Gastroesophageal sphincter (tissue), 3 donors: ENCODE results near the gene UBL4A.

Source experiments
- EP300 ChIP-seq: sonication (generic); formaldehyde crosslinking; IDR thresholded peaks from one replicate; pipeline ENCODE4 v1.6.1; 2017; ENCODE audit warnings: antibody characterized with exemption, mild to moderate bottlenecking
- POLR2A ChIP-seq, 2 donors: fragments of 450-650 bp; IDR thresholded peaks; one replicate each; pipeline ENCODE4 v1.6.1; 2017; ENCODE audit warnings: antibody characterized with exemption in 2 of 2, mild to moderate bottlenecking in 2 of 2, moderate library complexity in 1 of 2
- POLR2AphosphoS5 ChIP-seq: sonication (generic); formaldehyde crosslinking; IDR thresholded peaks from one replicate; pipeline ENCODE4 v1.6.1; 2017; ENCODE audit warnings: antibody characterized with exemption
- TF ChIP-seq, protein P1 (sequence below), 4 experiments: fragments of 200-600 bp in 2 of 4; fragments of 450-650 bp in 2 of 4; sonication (generic) in 1 of 4; IDR thresholded peaks; one replicate each; pipeline ENCODE4 v1.5.1; 2017 to 2019; ENCODE audit warnings: antibody characterized with exemption in 4 of 4, mild to moderate bottlenecking in 2 of 4, moderate library complexity in 2 of 4

DNA sequence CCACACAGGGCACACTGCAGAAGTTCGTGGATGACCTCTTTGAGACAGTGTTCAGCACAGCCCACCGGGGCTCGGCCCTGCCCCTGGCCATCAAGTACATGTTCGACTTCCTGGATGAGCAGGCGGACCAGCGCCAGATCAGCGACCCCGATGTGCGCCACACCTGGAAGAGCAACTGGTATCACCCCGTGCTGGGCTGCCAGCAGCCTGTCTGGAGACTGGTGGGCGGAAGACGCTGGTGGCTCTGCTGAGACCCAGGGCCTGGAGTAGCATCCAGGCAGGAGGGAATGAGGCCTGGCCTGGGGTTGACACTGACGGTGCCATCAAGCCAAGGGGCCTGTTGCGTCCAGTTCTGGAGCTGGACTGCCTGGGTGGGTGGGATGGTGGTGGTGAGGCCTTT lies 16.0 kb downstream of the UBL4A start:
- no peak for TF ChIP-seq POLR2AphosphoS5
- no peak for TF ChIP-seq POLR2A (IDR thresholded peaks at IDR 0.05)
- TF ChIP-seq, protein P1, sequence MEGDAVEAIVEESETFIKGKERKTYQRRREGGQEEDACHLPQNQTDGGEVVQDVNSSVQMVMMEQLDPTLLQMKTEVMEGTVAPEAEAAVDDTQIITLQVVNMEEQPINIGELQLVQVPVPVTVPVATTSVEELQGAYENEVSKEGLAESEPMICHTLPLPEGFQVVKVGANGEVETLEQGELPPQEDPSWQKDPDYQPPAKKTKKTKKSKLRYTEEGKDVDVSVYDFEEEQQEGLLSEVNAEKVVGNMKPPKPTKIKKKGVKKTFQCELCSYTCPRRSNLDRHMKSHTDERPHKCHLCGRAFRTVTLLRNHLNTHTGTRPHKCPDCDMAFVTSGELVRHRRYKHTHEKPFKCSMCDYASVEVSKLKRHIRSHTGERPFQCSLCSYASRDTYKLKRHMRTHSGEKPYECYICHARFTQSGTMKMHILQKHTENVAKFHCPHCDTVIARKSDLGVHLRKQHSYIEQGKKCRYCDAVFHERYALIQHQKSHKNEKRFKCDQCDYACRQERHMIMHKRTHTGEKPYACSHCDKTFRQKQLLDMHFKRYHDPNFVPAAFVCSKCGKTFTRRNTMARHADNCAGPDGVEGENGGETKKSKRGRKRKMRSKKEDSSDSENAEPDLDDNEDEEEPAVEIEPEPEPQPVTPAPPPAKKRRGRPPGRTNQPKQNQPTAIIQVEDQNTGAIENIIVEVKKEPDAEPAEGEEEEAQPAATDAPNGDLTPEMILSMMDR (IDR thresholded peaks at IDR 0.05), result no peak
- TF ChIP-seq EP300, result no peak
